Activated gamma-delta T cell treated with anti-CD3 and anti-CD28 coated beads, Interleukin-2, amount 50 U/mL, for 16 hours (primary cell): ENCODE measurements around the gene RTN4R.

ENCODE experiments used
- DNase-seq: peaks from one replicate; pipeline ENCODE4 v3.0.0-alpha.2; 2020; ENCODE audit warnings: low read depth

Gene RTN4R

GRCh38 chr22:20241579-20242392 lies 26.3 kb downstream of the RTN4R start:
- no peak for DNase-seq

- no peak for DNase-seq
Observed at GRCh38 chr22:20240900-20241299, 27.2 kb downstream of the RTN4R start.

GRCh38 chr22:20240447-20240764 lies 27.7 kb downstream of the RTN4R start:
- DNase-seq = no peak

GRCh38 chr22:20239676-20240446 lies 28.3 kb downstream of the RTN4R start:
- DNase-seq = no peak

- no peak for DNase-seq
Observed at GRCh38 chr22:20238901-20239675, 29.0 kb downstream of the RTN4R start.

- peak; percentile 24 for DNase-seq
Observed at GRCh38 chr22:20238536-20238900, 29.6 kb downstream of the RTN4R start.

GRCh38 chr22:20237480-20238440 lies 30.4 kb downstream of the RTN4R start:
- DNase-seq = peak; percentile 20

GRCh38 chr22:20236052-20236717 lies 31.9 kb downstream of the RTN4R start:
- no peak for DNase-seq

- no peak for DNase-seq
Observed at GRCh38 chr22:20235389-20235991, 32.6 kb downstream of the RTN4R start.

- DNase-seq = no peak
Observed at GRCh38 chr22:20234760-20235388, 33.2 kb downstream of the RTN4R start.

GRCh38 chr22:20234314-20234682 lies 33.8 kb downstream of the RTN4R start:
- DNase-seq = no peak

- DNase-seq = no peak
Observed at GRCh38 chr22:20233351-20234313, 34.5 kb downstream of the RTN4R start.

- no peak for DNase-seq
Observed at GRCh38 chr22:20232781-20233180, 35.3 kb downstream of the RTN4R start.

GRCh38 chr22:20232237-20232598 lies 35.9 kb downstream of the RTN4R start:
- no peak for DNase-seq

- no peak for DNase-seq
Observed at GRCh38 chr22:20231514-20232236, 36.4 kb downstream of the RTN4R start.

GRCh38 chr22:20230777-20231420 lies 37.2 kb downstream of the RTN4R start:
- no peak for DNase-seq

GRCh38 chr22:20229916-20230775 lies 38.0 kb downstream of the RTN4R start:
- no peak for DNase-seq
